Measurements from ENCODE around the gene ANO3. TPM values are rescaled to one million over a fixed set of nuclear protein-coding genes. Genes with fewer than 3 reads are reported as not detected.

ANO3 gene
- total and polyA plus RNA-seq, 2 of the 8 experiments (the other 6 are each of a cell fraction or from before 2014, with no cell fraction given) = not detected

GRCh38 chr11:26332572-26332915 lies 614 bp downstream of the ANO3 start:
- DNase-seq (ENCODE audit: low read depth in 1 of 2, low spot score in 2 of 2) (no peak), FAIRE-seq (no peak)
- Histone ChIP-seq H3K4me3 (ENCODE audit: extremely low read depth in 1 of 4, insufficient read depth in 2 of 4, low read depth in 3 of 4, low read length in 4 of 4) (peak overlapping the region in 3 of 4 experiments; percentile 36 to 57 (median 36); a peak in 5 of 8 replicates), H3K23me2 (ENCODE audit: low read depth, low read length) (no peaks in the 10 kb centered on the region), H3K4ac (replicated peaks; ENCODE audit: insufficient read length, low read depth, low read length) (no peak overlapping the region), H3K4me2 (ENCODE audit: insufficient read depth in 1 of 2, low read depth in 2 of 2, low read length in 2 of 2) (peak overlapping the region; percentile 68 to 82), H2BK15ac (ENCODE audit: low read length) (no peak overlapping the region), H3K4me1 (replicated peaks in 1 of 4; ENCODE audit: control insufficient read depth in 3 of 4, insufficient read depth in 4 of 4, low read length in 3 of 4) (peaks cover 0 to 7% (median 3%) of the 10 kb centered on the region in 4 experiments; a peak in 3 of 7 replicates), H3K18ac (ENCODE audit: extremely low read depth, low read length) (no peak overlapping the region), H3K27ac (ENCODE audit: low read depth, low read length) (no peak overlapping the region), H3K79me2 (ENCODE audit: control insufficient read depth in 1 of 2, insufficient read depth in 2 of 2, low read length in 2 of 2) (no peaks in the 10 kb centered on the region), H4K20me1 (replicated peaks in 1 of 2; ENCODE audit: control insufficient read depth in 1 of 2, insufficient read depth in 2 of 2, low read length in 2 of 2) (no peaks in the 10 kb centered on the region), H3K56ac (replicated peaks; ENCODE audit: insufficient read length, low read depth, low read length) (no peak overlapping the region), H3K79me1 (ENCODE audit: low read depth, low read length) (no peaks in the 10 kb centered on the region), H2AFZ (ENCODE audit: low read length) (peak overlapping the region; percentile 83), H2BK20ac (ENCODE audit: low read length) (no peak overlapping the region), H3K23ac (ENCODE audit: insufficient read length) (no peak overlapping the region), H2BK5ac (ENCODE audit: low read depth, low read length) (no peak overlapping the region), H2AK5ac (ENCODE audit: low read depth, low read length) (no peak overlapping the region), H3K36me3 (ENCODE audit: control insufficient read depth in 2 of 4, insufficient read depth in 4 of 4, low read length in 3 of 4) (no peaks in the 10 kb centered on the region), H4K5ac (ENCODE audit: insufficient read length, low read depth, low read length) (no peak overlapping the region), H3K9me3 (ENCODE audit: insufficient read depth in 2 of 2, low read depth in 1 of 2, low read length in 1 of 2) (no peaks in the 10 kb centered on the region), H3K27me3 (replicated peaks in 1 of 4; ENCODE audit: control insufficient read depth in 3 of 4, extremely low read depth in 1 of 4, insufficient read depth in 3 of 4, low read length in 3 of 4) (no peaks in the 10 kb centered on the region), H2BK120ac (replicated peaks; ENCODE audit: low read depth, low read length) (no peak overlapping the region), H3K9ac (replicated peaks in 1 of 4; ENCODE audit: extremely low read depth in 1 of 4, low read depth in 3 of 4, low read length in 3 of 4) (no peak overlapping the region), H3K14ac (ENCODE audit: insufficient read length) (no peak overlapping the region), H4K91ac (replicated peaks; ENCODE audit: insufficient read length, low read length) (no peak overlapping the region), H4K8ac (ENCODE audit: extremely low read depth, insufficient read depth, low read length) (no peak overlapping the region), H2BK12ac (ENCODE audit: low read depth, low read length) (no peak overlapping the region)
- CTCF ChIA-PET (ENCODE audit: partially characterized antibody) = interaction anchor here (0.5 to 2.8 kb wide), 7 partner anchors 9 to 191 kb away, joined by 3 to 9 read pairs (median 3); no protein-coding TSS in a partner anchor
- 82% methylated on average over 5 of the region's 5 CpGs; no CpG with 5 or more reads in 1 of the 2 experiments for WGBS, 2 experiments (ENCODE audit: extremely low coverage in 1 of 2, insufficient coverage in 1 of 2, insufficient read length in 1 of 2, insufficient replicate concordance in 2 of 2, low coverage in 1 of 2, low lambda C conversion rate in 2 of 2, missing lambda C conversion rate in 1 of 2)
- POLR2A ChIA-PET (ENCODE audit: partially characterized antibody) = interaction anchor here (1.4 kb wide), 1 partner anchor 13 kb away, joined by 3 read pairs; no protein-coding TSS in a partner anchor
- TF ChIP-seq SIN3A (conservative IDR thresholded peaks at IDR 0.05 in 1 of 2, IDR thresholded peaks at IDR 0.05 in 1 of 2; ENCODE audit: low read depth in 1 of 2, low read length in 2 of 2) = no peak
- no peak for TF ChIP-seq GTF2F1 (IDR thresholded peaks at IDR 0.05; ENCODE audit: borderline replicate concordance, low read depth, low read length)
- no peak for TF ChIP-seq EZH2 (IDR thresholded peaks at IDR 0.05; ENCODE audit: low read depth, low read length, severe bottlenecking)
- no peak for TF ChIP-seq RAD21 (IDR thresholded peaks at IDR 0.05 in 1 of 2, conservative IDR thresholded peaks at IDR 0.05 in 1 of 2; ENCODE audit: low read depth in 2 of 2, low read length in 2 of 2)
- no peak for TF ChIP-seq SAP30 (IDR thresholded peaks at IDR 0.05; ENCODE audit: insufficient read depth, insufficient replicate concordance, low read length)
- no peak for TF ChIP-seq ATF3 (IDR thresholded peaks at IDR 0.05; ENCODE audit: insufficient read depth, low read depth, low read length)
- TF ChIP-seq BCL11A (IDR thresholded peaks at IDR 0.05; ENCODE audit: low read depth in 2 of 2, low read length in 2 of 2) = no peak
- TF ChIP-seq USF2 (IDR thresholded peaks at IDR 0.05; ENCODE audit: low read length) = no peak
- TF ChIP-seq KDM4A (IDR thresholded peaks at IDR 0.05; ENCODE audit: low read depth, low read length, severe bottlenecking) = no peak
- TF ChIP-seq SRF (IDR thresholded peaks at IDR 0.05; ENCODE audit: low read depth, low read length) = no peak
- TF ChIP-seq CBX5 (IDR thresholded peaks at IDR 0.05; ENCODE audit: low read depth, low read length) = no peak
